ENCODE results near the gene SPRED1. TPM values are rescaled to one million over a fixed set of nuclear protein-coding genes. Genes with fewer than 3 reads are reported as not detected.

The SPRED1 gene
- polyA plus RNA-seq (2011; rRNA removed), result 6.1 and 8.6 TPM in 2 replicates
- 1.3 and 1.7 TPM in 2 replicates for polyA plus RNA-seq (2012; cell fraction: cytosol; rRNA removed)
- 1.1 and 1.8 TPM in 2 replicates for polyA plus RNA-seq (2012; cell fraction: nucleus; rRNA removed)
- polyA plus RNA-seq (2017; fragmentation: RNase III; extraction: RNeasy Plus Mini Kit Qiagen cat#74134 plus additional on column Dnase treatment), result 5.5 to 6.0 TPM (median 5.9 TPM) in 3 replicates
- 12.9 and 13.9 TPM in 2 replicates for polyA minus RNA-seq (2011; rRNA and poly(A)+ RNA removed)

- 0% methylated on average over 13 of the region's 75 CpGs for WGBS (ENCODE audit: missing lambda C conversion rate)
- peak; percentile 70 to 74 for ATAC-seq
- FAIRE-seq, result no peak
Measured at GRCh38 chr15:38252481-38253350, at the start of gene SPRED1. TSS of gene SPRED1 (plus strand) at chr15:38252836. CDS start at chr15:38253186, 350 bp downstream.

GRCh38 chr15:38205526-38206272, 46.9 kb upstream of the SPRED1 start:
- TF ChIP-seq HOXB5 (CRISPR knock-in tag; IDR thresholded peaks at IDR 0.05), result no peak
- no peak for TF ChIP-seq JUN (IDR thresholded peaks at IDR 0.05)
- TF ChIP-seq RAD21 (conservative IDR thresholded peaks at IDR 0.05 in 1 of 2, IDR thresholded peaks at IDR 0.05 in 1 of 2), result no peak
- no peak for TF ChIP-seq FOSL2 (IDR thresholded peaks at IDR 0.05)
- TF ChIP-seq FOSL2 (CRISPR knock-in tag; IDR thresholded peaks at IDR 0.05), result no peak
- no peak for TF ChIP-seq KDM1A (IDR thresholded peaks at IDR 0.05; ENCODE audit: low read depth)
- no peak for TF ChIP-seq REST (IDR thresholded peaks at IDR 0.05)
- no peak for TF ChIP-seq CBX8 (IDR thresholded peaks at IDR 0.05)
- no peak for TF ChIP-seq ZNF302 (CRISPR knock-in tag; IDR thresholded peaks at IDR 0.05)
- no peak for TF ChIP-seq KDM5A (IDR thresholded peaks at IDR 0.05)
- no peak for TF ChIP-seq USF2 (IDR thresholded peaks at IDR 0.05)
- no peak for TF ChIP-seq MAFK (IDR thresholded peaks at IDR 0.05; ENCODE audit: partially characterized antibody)
- TF ChIP-seq MAX (IDR thresholded peaks at IDR 0.05), result no peak
- no peak for TF ChIP-seq EHMT2 (IDR thresholded peaks at IDR 0.05; ENCODE audit: low read depth)
- ChIA-PET CTCF (interaction anchor here (1.3 kb wide), 1 partner anchor 17 kb away, joined by 3 read pairs; no protein-coding TSS in a partner anchor), POLR2A (interaction anchor here (1.3 kb wide), 1 partner anchor 48 kb away, joined by 4 read pairs; no protein-coding TSS in a partner anchor)
- Histone ChIP-seq H3K4me2 (no peak overlapping the region), H3K9me3 (no peaks in the 10 kb centered on the region), H3K27ac (no peak overlapping the region), H3K4me1 (no peaks in the 10 kb centered on the region), H3K4me3 (no peak overlapping the region)
- 86% methylated on average over 3 of the region's 3 CpGs for WGBS (ENCODE audit: missing lambda C conversion rate)
- ATAC-seq, result no peak
- no peak for FAIRE-seq
- DNase-seq (ENCODE audit: low read depth in 1 of 2, low spot score in 1 of 2), result no peak

More at GRCh38 chr15:38252481-38253350, at the start of gene SPRED1:
- no peaks in the 10 kb centered on the region for H3K9me3 ChIP-seq
- CTCF ChIA-PET, result interaction anchor here (1.0 to 2.3 kb wide), 7 partner anchors 14 to 218 kb away, joined by 3 to 10 read pairs (median 5); no protein-coding TSS in a partner anchor
- peak within 1 kb of the TSS; percentile 91 for H3K4me3 ChIP-seq
- peak within 1 kb of the TSS; percentile 92 for H3K4me2 ChIP-seq
- TF ChIP-seq HES2 (IDR thresholded peaks at IDR 0.05) (no peak), MAFK (IDR thresholded peaks at IDR 0.05; ENCODE audit: partially characterized antibody) (no peak), PHF8 (IDR thresholded peaks at IDR 0.05; ENCODE audit: borderline replicate concordance, low read depth) (peak; percentile 71), MAZ (IDR thresholded peaks at IDR 0.05; ENCODE audit: borderline replicate concordance, low read depth, low read length) (0 out of 2 replicates have a peak, but pooled peaks have one; percentile 36), FOSL2 (IDR thresholded peaks at IDR 0.05) (no peak), FOSL2 (CRISPR knock-in tag; IDR thresholded peaks at IDR 0.05) (no peak), RCOR1 (IDR thresholded peaks at IDR 0.05; ENCODE audit: low read depth, low read length) (no peak), NFE2L2 (conservative IDR thresholded peaks at IDR 0.05; ENCODE audit: low read length) (no peak), EHF (CRISPR knock-in tag; IDR thresholded peaks at IDR 0.05) (no peak), RARB (CRISPR knock-in tag; IDR thresholded peaks at IDR 0.05) (no peak)
- no peak for DNase-seq (ENCODE audit: low read depth in 1 of 2, low spot score in 1 of 2)
- POLR2A ChIA-PET, result interaction anchor here (0.6 to 2.9 kb wide), 18 partner anchors 9 to 311 kb away, joined by 3 to 52 read pairs (median 6); partner anchors contain the start of genes FAM98B and RASGRP1
- peaks cover 32% of the 10 kb centered on the region for H3K4me1 ChIP-seq
- H3K27ac ChIP-seq, result peak within 1 kb of the TSS; percentile 97 to 99

Measured in A549 (cell line).